ENCODE results near the gene OASL. TPM values are rescaled to one million over a fixed set of nuclear protein-coding genes. Genes with fewer than 3 reads are reported as not detected.
A peak's percentile ranks its signal among the peaks of the same experiment; 100 is the strongest.

Gene OASL
- total RNA-seq, 3 donors from 2014 or later (not counting 1 experiment from before 2014, with no cell fraction given): 7.5 to 48.0 (median 35.2) TPM

GRCh38 chr12:121013715-121014114, 25.3 kb downstream of the OASL start:
- Histone ChIP-seq H3K4me3 (ENCODE audit: low read length) (no peak overlapping the region), H3K36me3 (ENCODE audit: control insufficient read depth, insufficient read depth, low read length) (peaks cover 25% of the 10 kb centered on the region), H3K4me1 (ENCODE audit: control insufficient read depth, insufficient read depth, low read length) (peaks cover 9% of the 10 kb centered on the region), H3K27ac (ENCODE audit: low read length) (no peak overlapping the region), H3K9me3 (ENCODE audit: control insufficient read depth, insufficient read depth, low read length) (no peaks in the 10 kb centered on the region), H3K27me3 (ENCODE audit: control insufficient read depth, insufficient read depth, low read length) (no peaks in the 10 kb centered on the region)
- H3K4me3 Mint-ChIP-seq: peak overlapping the region; percentile 17
- 89% methylated on average over 3 of the region's 3 CpGs for WGBS (ENCODE audit: insufficient coverage)
- no peak for TF ChIP-seq CTCF (IDR thresholded peaks at IDR 0.05)
- H3K27ac Mint-ChIP-seq: no peak overlapping the region
- H3K27me3 Mint-ChIP-seq (ENCODE audit: low read depth in 2 of 2): no peaks in the 10 kb centered on the region
- intact Hi-C loops (cut with micrococcal nuclease): no loop called here
- DNase-seq: no peak
- H3K9me3 Mint-ChIP-seq: no peaks in the 10 kb centered on the region
- no peaks in the 10 kb centered on the region for H3K36me3 Mint-ChIP-seq
- H3K4me1 Mint-ChIP-seq: peaks cover 10 to 19% of the 10 kb centered on the region in 2 donors
- ATAC-seq: no peak

GRCh38 chr12:121011820-121012219, 27.2 kb downstream of the OASL start:
- no peaks in the 10 kb centered on the region for H3K36me3 Mint-ChIP-seq
- peak overlapping the region; percentile 37 for H3K4me3 Mint-ChIP-seq
- DNase-seq (no peak), ATAC-seq (no peak)
- WGBS (ENCODE audit: insufficient coverage): 97% methylated on average over 6 of the region's 6 CpGs
- H3K9me3 ChIP-seq (ENCODE audit: control insufficient read depth, insufficient read depth, low read length): no peaks in the 10 kb centered on the region
- H3K27ac ChIP-seq (ENCODE audit: low read length): no peak overlapping the region
- no peak overlapping the region for H3K27ac Mint-ChIP-seq
- H3K9me3 Mint-ChIP-seq: no peaks in the 10 kb centered on the region
- H3K4me1 ChIP-seq (ENCODE audit: control insufficient read depth, insufficient read depth, low read length): peaks cover 9% of the 10 kb centered on the region
- no peaks in the 10 kb centered on the region for H3K27me3 ChIP-seq (ENCODE audit: control insufficient read depth, insufficient read depth, low read length)
- H3K4me3 ChIP-seq (ENCODE audit: low read length): no peak overlapping the region
- TF ChIP-seq CTCF (IDR thresholded peaks at IDR 0.05): no peak
- H3K27me3 Mint-ChIP-seq (ENCODE audit: low read depth in 2 of 2): no peaks in the 10 kb centered on the region
- H3K36me3 ChIP-seq (ENCODE audit: control insufficient read depth, insufficient read depth, low read length): peaks cover 33% of the 10 kb centered on the region
- H3K4me1 Mint-ChIP-seq: peaks cover 10 to 19% of the 10 kb centered on the region in 2 donors
- intact Hi-C loops (cut with micrococcal nuclease): no loop called here

- 93% methylated on average over 7 of the region's 8 CpGs for WGBS (ENCODE audit: insufficient coverage)
- Mint-ChIP-seq H3K4me3 (no peak overlapping the region), H3K27me3 (ENCODE audit: low read depth in 2 of 2) (no peaks in the 10 kb centered on the region), H3K9me3 (no peaks in the 10 kb centered on the region), H3K27ac (no peak overlapping the region), H3K4me1 (peaks cover 3 to 12% of the 10 kb centered on the region in 2 donors), H3K36me3 (no peaks in the 10 kb centered on the region)
- H3K9me3 ChIP-seq (ENCODE audit: control insufficient read depth, insufficient read depth, low read length): no peaks in the 10 kb centered on the region
- TF ChIP-seq CTCF (IDR thresholded peaks at IDR 0.05): no peak
- no peaks in the 10 kb centered on the region for H3K27me3 ChIP-seq (ENCODE audit: control insufficient read depth, insufficient read depth, low read length)
- DNase-seq: no peak
- ATAC-seq: no peak
- intact Hi-C loops (cut with micrococcal nuclease): no loop called here
- peaks cover 3% of the 10 kb centered on the region for H3K4me1 ChIP-seq (ENCODE audit: control insufficient read depth, insufficient read depth, low read length)
- H3K36me3 ChIP-seq (ENCODE audit: control insufficient read depth, insufficient read depth, low read length): peaks cover 39% of the 10 kb centered on the region
- no peak overlapping the region for H3K27ac ChIP-seq (ENCODE audit: low read length)
- H3K4me3 ChIP-seq (ENCODE audit: low read length): no peak overlapping the region
Measured at GRCh38 chr12:121010860-121011259, 28.2 kb downstream of the OASL start.

- Mint-ChIP-seq H3K4me3 (no peak overlapping the region), H3K27ac (no peak overlapping the region), H3K36me3 (no peaks in the 10 kb centered on the region), H3K4me1 (peaks cover 0 to 12% of the 10 kb centered on the region in 2 donors), H3K9me3 (no peaks in the 10 kb centered on the region), H3K27me3 (ENCODE audit: low read depth in 2 of 2) (no peaks in the 10 kb centered on the region)
- ATAC-seq: no peak
- no peaks in the 10 kb centered on the region for H3K27me3 ChIP-seq (ENCODE audit: control insufficient read depth, insufficient read depth, low read length)
- H3K4me3 ChIP-seq (ENCODE audit: low read length): no peak overlapping the region
- intact Hi-C loops (cut with micrococcal nuclease): loop anchor here (5.0 kb wide), 1 partner anchor 88 kb away; no protein-coding TSS in a partner anchor
- WGBS (ENCODE audit: insufficient coverage): 93% methylated on average over 10 of the region's 10 CpGs
- H3K36me3 ChIP-seq (ENCODE audit: control insufficient read depth, insufficient read depth, low read length): peaks cover 42% of the 10 kb centered on the region
- no peaks in the 10 kb centered on the region for H3K4me1 ChIP-seq (ENCODE audit: control insufficient read depth, insufficient read depth, low read length)
- TF ChIP-seq CTCF (IDR thresholded peaks at IDR 0.05): no peak
- H3K27ac ChIP-seq (ENCODE audit: low read length): no peak overlapping the region
- no peak for DNase-seq
- no peaks in the 10 kb centered on the region for H3K9me3 ChIP-seq (ENCODE audit: control insufficient read depth, insufficient read depth, low read length)
Measured at GRCh38 chr12:121009741-121010140, 29.3 kb downstream of the OASL start.

All from natural killer cell (primary cell).